Nephron progenitor cell (in vitro differentiated cells): ENCODE data around the gene SMAD3.
"Not testable (repeated sequence)": the region's sequence is repeated elsewhere in the genome, so short reads cannot be mapped to it uniquely, and the experiment has no call there.

Experiments used
- DNase-seq: peaks from one replicate; pipeline ENCODE4 v3.0.0; 2021
- H3K27ac Mint-ChIP-seq: 2 replicates; pipeline ENCODE4 v1.8.0; 2021; ENCODE audit warnings: mild to moderate bottlenecking, moderate library complexity, mixed read lengths
- H3K27me3 Mint-ChIP-seq: 2 replicates; pipeline ENCODE4 v1.8.0; 2021; ENCODE audit warnings: mild to moderate bottlenecking, low read depth, mixed read lengths; ENCODE audit not compliant: poor library complexity
- H3K36me3 Mint-ChIP-seq: 2 replicates; pipeline ENCODE4 v1.8.0; 2021; ENCODE audit warnings: low read depth, mixed read lengths
- H3K4me1 Mint-ChIP-seq: 2 replicates; pipeline ENCODE4 v1.8.0; 2021; ENCODE audit warnings: mixed read lengths
- H3K4me3 Mint-ChIP-seq: 2 replicates; pipeline ENCODE4 v1.8.0; 2021; ENCODE audit warnings: mild to moderate bottlenecking, moderate library complexity, mixed read lengths
- H3K9me3 Mint-ChIP-seq: 2 replicates; pipeline ENCODE4 v1.8.0; 2021; ENCODE audit warnings: mild to moderate bottlenecking, moderate library complexity, mixed read lengths
- CTCF ChIP-seq: fragments of 200-600 bp; sonication (generic); IDR thresholded peaks from 2 replicates; pipeline ENCODE4 v1.5.0; 2021; ENCODE audit warnings: antibody characterized with exemption

Gene SMAD3

GRCh38 chr15:67065531-67066005 lies at the start of gene SMAD3:
Gene SMAD3 (plus strand): TSS chr15:67065602. CDS start chr15:67066155, 553 bp downstream.
- Mint-ChIP-seq H3K9me3 (no peaks in the 10 kb centered on the region), H3K4me3 (peak within 1 kb of the TSS; percentile 97), H3K27ac (peak within 1 kb of the TSS; percentile 95), H3K36me3 (peaks cover 8% of the 10 kb centered on the region), H3K27me3 (peaks cover 18% of the 10 kb centered on the region), H3K4me1 (peaks cover 53% of the 10 kb centered on the region)
- peak; percentile 84 for DNase-seq
- TF ChIP-seq CTCF, result no peak

- TF ChIP-seq CTCF, result no peak
- peaks cover 28% of the 10 kb centered on the region for H3K4me1 Mint-ChIP-seq
- H3K36me3 Mint-ChIP-seq, result no peaks in the 10 kb centered on the region
- peaks cover 6% of the 10 kb centered on the region for H3K27me3 Mint-ChIP-seq
- H3K27ac Mint-ChIP-seq, result no peak overlapping the region
- no peaks in the 10 kb centered on the region for H3K9me3 Mint-ChIP-seq
- H3K4me3 Mint-ChIP-seq, result no peak overlapping the region
- no peak for DNase-seq
These were observed 48.1 kb upstream of the SMAD3 start for GRCh38 chr15:67017311-67017710.

- Mint-ChIP-seq H3K27me3 (peaks cover 9% of the 10 kb centered on the region), H3K9me3 (no peaks in the 10 kb centered on the region), H3K36me3 (no peaks in the 10 kb centered on the region), H3K27ac (no peak overlapping the region), H3K4me1 (peaks cover 24% of the 10 kb centered on the region), H3K4me3 (no peak overlapping the region)
- no peak for TF ChIP-seq CTCF
- no peak for DNase-seq
These were observed 47.4 kb upstream of the SMAD3 start for GRCh38 chr15:67018026-67018425.

GRCh38 chr15:67018441-67018840 lies 47.0 kb upstream of the SMAD3 start:
- no peaks in the 10 kb centered on the region for H3K36me3 Mint-ChIP-seq
- H3K4me1 Mint-ChIP-seq, result peaks cover 20% of the 10 kb centered on the region
- DNase-seq, result no peak
- H3K27me3 Mint-ChIP-seq, result peaks cover 10% of the 10 kb centered on the region
- H3K9me3 Mint-ChIP-seq, result no peaks in the 10 kb centered on the region
- no peak overlapping the region for H3K27ac Mint-ChIP-seq
- TF ChIP-seq CTCF, result no peak
- H3K4me3 Mint-ChIP-seq, result no peak overlapping the region

GRCh38 chr15:67019069-67019468 lies 46.3 kb upstream of the SMAD3 start:
- DNase-seq, result no peak
- Mint-ChIP-seq H3K4me1 (peaks cover 20% of the 10 kb centered on the region), H3K9me3 (no peaks in the 10 kb centered on the region), H3K36me3 (no peaks in the 10 kb centered on the region), H3K27ac (no peak overlapping the region), H3K4me3 (no peak overlapping the region), H3K27me3 (peaks cover 12% of the 10 kb centered on the region)
- TF ChIP-seq CTCF, result no peak

GRCh38 chr15:67019884-67020520 lies 45.4 kb upstream of the SMAD3 start:
- H3K27ac Mint-ChIP-seq, result no peak overlapping the region

GRCh38 chr15:67020668-67021067 lies 44.7 kb upstream of the SMAD3 start:
- H3K4me3 Mint-ChIP-seq, H3K27ac Mint-ChIP-seq, H3K9me3 Mint-ChIP-seq, DNase-seq, H3K36me3 Mint-ChIP-seq: not testable (repeated sequence)
- peaks cover 12% of the 10 kb centered on the region for H3K27me3 Mint-ChIP-seq
- H3K4me1 Mint-ChIP-seq, result peaks cover 27% of the 10 kb centered on the region

More at GRCh38 chr15:67019884-67020520, 45.4 kb upstream of the SMAD3 start:
- no peak for DNase-seq
- H3K27me3 Mint-ChIP-seq, result peaks cover 12% of the 10 kb centered on the region
- no peaks in the 10 kb centered on the region for H3K36me3 Mint-ChIP-seq
- H3K4me1 Mint-ChIP-seq, result peaks cover 22% of the 10 kb centered on the region
- no peak for TF ChIP-seq CTCF
- no peaks in the 10 kb centered on the region for H3K9me3 Mint-ChIP-seq
- H3K4me3 Mint-ChIP-seq, result no peak overlapping the region
